Measurements from ENCODE around the gene MBTPS1. TPM values are rescaled to one million over a fixed set of nuclear protein-coding genes. Genes with fewer than 3 reads are reported as not detected.

The MBTPS1 gene
- polyA plus RNA-seq, 3 donors: 26.4 to 73.8 (median 28.0) TPM

- Histone ChIP-seq H4K20me1 (ENCODE audit: insufficient read depth, low read length) (no peaks in the 10 kb centered on the region), H3K79me2 (ENCODE audit: insufficient read depth, low read length) (no peaks in the 10 kb centered on the region), H3K36me3 (replicated peaks in 1 of 2; ENCODE audit: control insufficient read depth in 1 of 2, insufficient read depth in 2 of 2, low read length in 2 of 2) (no peaks in the 10 kb centered on the region), H3K4me3 (replicated peaks in 1 of 3; ENCODE audit: low read depth in 2 of 3, low read length in 3 of 3) (no peak overlapping the region), H3K4me2 (replicated peaks; ENCODE audit: extremely low read depth, low read length, poor library complexity, severe bottlenecking) (no peak overlapping the region), H3K4me1 (ENCODE audit: control insufficient read depth in 1 of 2, insufficient read depth in 2 of 2, low read length in 2 of 2) (peaks cover 9 to 10% of the 10 kb centered on the region in 2 donors), H3K27me3 (ENCODE audit: control insufficient read depth in 2 of 2, insufficient read depth in 2 of 2, low read length in 2 of 2) (peaks cover 0 to 8% of the 10 kb centered on the region in 2 donors), H3K27ac (ENCODE audit: low read depth in 1 of 2, low read length in 2 of 2) (no peak overlapping the region), H2AFZ (ENCODE audit: insufficient read depth, low read depth, low read length, poor library complexity, severe bottlenecking) (no peak overlapping the region), H3K9me3 (replicated peaks in 1 of 2; ENCODE audit: control insufficient read depth in 1 of 2, insufficient read depth in 1 of 2, low read length in 2 of 2) (peaks cover 23 to 37% of the 10 kb centered on the region in 2 donors), H3K9ac (ENCODE audit: insufficient read depth, low read length, poor library complexity, severe bottlenecking) (no peak overlapping the region)
- intact Hi-C loops (cut with micrococcal nuclease): no loop called here
- Mint-ChIP-seq H3K36me3 (no peaks in the 10 kb centered on the region), H3K9me3 (peaks cover 12 to 46% (median 21%) of the 10 kb centered on the region in 7 donors), H3K27ac (no peak overlapping the region), H3K27me3 (ENCODE audit: low read depth in 3 of 3) (peaks cover 23 to 52% (median 32%) of the 10 kb centered on the region in 3 donors), H3K4me1 (peaks cover 9% of the 10 kb centered on the region), H3K4me3 (no peak overlapping the region)
- no peak for DNase-seq
- WGBS (ENCODE audit: insufficient coverage): 92% methylated on average over 12 of the region's 12 CpGs
- TF ChIP-seq, protein P1, sequence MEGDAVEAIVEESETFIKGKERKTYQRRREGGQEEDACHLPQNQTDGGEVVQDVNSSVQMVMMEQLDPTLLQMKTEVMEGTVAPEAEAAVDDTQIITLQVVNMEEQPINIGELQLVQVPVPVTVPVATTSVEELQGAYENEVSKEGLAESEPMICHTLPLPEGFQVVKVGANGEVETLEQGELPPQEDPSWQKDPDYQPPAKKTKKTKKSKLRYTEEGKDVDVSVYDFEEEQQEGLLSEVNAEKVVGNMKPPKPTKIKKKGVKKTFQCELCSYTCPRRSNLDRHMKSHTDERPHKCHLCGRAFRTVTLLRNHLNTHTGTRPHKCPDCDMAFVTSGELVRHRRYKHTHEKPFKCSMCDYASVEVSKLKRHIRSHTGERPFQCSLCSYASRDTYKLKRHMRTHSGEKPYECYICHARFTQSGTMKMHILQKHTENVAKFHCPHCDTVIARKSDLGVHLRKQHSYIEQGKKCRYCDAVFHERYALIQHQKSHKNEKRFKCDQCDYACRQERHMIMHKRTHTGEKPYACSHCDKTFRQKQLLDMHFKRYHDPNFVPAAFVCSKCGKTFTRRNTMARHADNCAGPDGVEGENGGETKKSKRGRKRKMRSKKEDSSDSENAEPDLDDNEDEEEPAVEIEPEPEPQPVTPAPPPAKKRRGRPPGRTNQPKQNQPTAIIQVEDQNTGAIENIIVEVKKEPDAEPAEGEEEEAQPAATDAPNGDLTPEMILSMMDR (IDR thresholded peaks at IDR 0.05): no peak
These were observed 100.3 kb downstream of the MBTPS1 start for GRCh38 chr16:84016477-84016876.

GRCh38 chr16:84015399-84015798 is 101.3 kb downstream of the MBTPS1 start:
- Mint-ChIP-seq H3K4me1 (peaks cover 9% of the 10 kb centered on the region), H3K27ac (peak overlapping the region in 1 of 7 donors; percentile 42), H3K36me3 (no peaks in the 10 kb centered on the region), H3K9me3 (peaks cover 4 to 36% (median 13%) of the 10 kb centered on the region in 7 donors), H3K27me3 (ENCODE audit: low read depth in 3 of 3) (peaks cover 21 to 50% (median 23%) of the 10 kb centered on the region in 3 donors), H3K4me3 (no peak overlapping the region)
- Histone ChIP-seq H3K27me3 (ENCODE audit: control insufficient read depth in 2 of 2, insufficient read depth in 2 of 2, low read length in 2 of 2) (peaks cover 0 to under 1% of the 10 kb centered on the region in 2 donors), H4K20me1 (ENCODE audit: insufficient read depth, low read length) (no peaks in the 10 kb centered on the region), H3K4me2 (replicated peaks; ENCODE audit: extremely low read depth, low read length, poor library complexity, severe bottlenecking) (no peak overlapping the region), H3K27ac (ENCODE audit: low read depth in 1 of 2, low read length in 2 of 2) (no peak overlapping the region), H3K4me3 (replicated peaks in 1 of 3; ENCODE audit: low read depth in 2 of 3, low read length in 3 of 3) (no peak overlapping the region), H2AFZ (ENCODE audit: insufficient read depth, low read depth, low read length, poor library complexity, severe bottlenecking) (no peak overlapping the region), H3K9ac (ENCODE audit: insufficient read depth, low read length, poor library complexity, severe bottlenecking) (no peak overlapping the region), H3K4me1 (ENCODE audit: control insufficient read depth in 1 of 2, insufficient read depth in 2 of 2, low read length in 2 of 2) (peaks cover 9 to 10% of the 10 kb centered on the region in 2 donors), H3K36me3 (replicated peaks in 1 of 2; ENCODE audit: control insufficient read depth in 1 of 2, insufficient read depth in 2 of 2, low read length in 2 of 2) (no peaks in the 10 kb centered on the region), H3K79me2 (ENCODE audit: insufficient read depth, low read length) (no peaks in the 10 kb centered on the region), H3K9me3 (replicated peaks in 1 of 2; ENCODE audit: control insufficient read depth in 1 of 2, insufficient read depth in 1 of 2, low read length in 2 of 2) (peaks cover 14 to 26% of the 10 kb centered on the region in 2 donors)
- TF ChIP-seq, protein P1 (IDR thresholded peaks at IDR 0.05): no peak
- 93% methylated on average over 10 of the region's 12 CpGs for WGBS (ENCODE audit: insufficient coverage)
- intact Hi-C loops (cut with micrococcal nuclease): no loop called here
- DNase-seq: no peak

Measured in CD14-positive monocyte (primary cell).